Activated CD8-positive, alpha-beta memory T cell treated with anti-CD3 and anti-CD28 coated beads, Interleukin-2, amount 50 U/mL, for 1 hour (primary cell): Measurements from ENCODE around the gene FHOD1.

Experiments used
- DNase-seq: peaks from one replicate; pipeline ENCODE4 v3.0.0-alpha.2; 2020; ENCODE audit errors: extremely low read depth

FHOD1 gene

DNA sequence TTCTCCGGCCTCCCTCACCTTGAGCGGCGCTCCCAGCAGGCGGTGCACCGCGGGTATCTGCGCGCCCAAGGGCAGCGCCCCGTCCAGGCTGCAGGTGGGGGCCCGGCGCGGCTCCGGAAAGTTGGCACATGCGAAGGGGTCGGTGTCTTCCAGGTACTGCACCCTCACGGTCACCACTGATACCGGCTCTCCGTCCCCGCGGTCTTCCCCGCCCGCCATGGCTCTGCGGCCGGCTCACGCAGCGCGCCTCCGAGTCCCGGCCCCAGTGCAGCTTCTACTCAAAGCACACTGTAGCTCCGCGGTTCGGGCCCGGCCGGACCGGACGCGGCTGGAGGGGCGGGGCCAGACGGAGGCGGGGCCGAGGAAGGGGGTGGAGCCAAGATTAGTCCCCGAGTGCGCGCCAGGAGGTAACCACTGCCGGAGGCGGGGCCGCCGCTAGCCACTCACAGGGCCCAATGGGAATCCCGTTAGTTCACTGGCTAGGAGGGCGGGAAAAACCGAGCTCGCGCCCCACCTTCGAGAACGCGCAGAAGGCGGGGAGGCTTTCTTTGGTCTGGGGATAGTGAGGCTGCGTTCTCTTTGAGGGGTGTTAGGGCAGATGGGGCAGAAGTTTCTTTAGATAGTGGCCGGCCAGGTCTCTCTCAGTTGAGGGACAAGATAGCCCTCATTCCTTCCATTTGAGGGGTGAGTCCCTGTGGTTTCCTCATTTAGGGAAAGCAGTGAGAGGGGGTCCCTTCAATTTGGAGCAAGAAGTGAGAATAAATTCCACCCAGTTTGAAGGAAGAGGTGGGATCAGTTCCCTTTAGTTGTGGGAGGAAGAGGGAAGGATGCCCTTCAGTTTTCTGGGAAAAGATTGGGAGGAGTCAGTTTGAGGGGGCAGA, at the start of gene FHOD1:
Gene FHOD1, minus strand, starts transcription at position 290 of the 881 bp plus-strand sequence. Its CDS starts 71 bp downstream, at position 219.
- peak; percentile 82 for DNase-seq

DNA sequence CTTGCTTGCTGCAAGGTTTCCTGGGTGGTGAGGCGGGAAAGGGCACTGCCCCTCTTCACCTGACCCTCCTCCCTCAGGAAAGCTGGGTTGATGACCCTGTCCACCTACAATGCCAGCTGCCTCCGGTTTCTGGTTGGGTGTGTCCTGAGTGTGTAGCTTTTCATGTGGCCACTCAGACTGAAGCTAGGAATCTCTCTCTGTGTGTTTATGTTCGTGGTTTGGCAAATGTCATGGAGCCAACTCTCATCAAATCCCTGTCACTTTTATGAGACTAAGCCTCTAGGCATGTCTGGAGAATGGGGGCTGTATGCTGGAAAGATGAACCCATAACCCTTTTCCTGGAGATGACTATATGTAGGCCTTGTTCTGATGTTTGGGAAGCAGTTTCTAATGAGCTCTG, 49.1 kb upstream of the FHOD1 start:
- no peak for DNase-seq

DNA sequence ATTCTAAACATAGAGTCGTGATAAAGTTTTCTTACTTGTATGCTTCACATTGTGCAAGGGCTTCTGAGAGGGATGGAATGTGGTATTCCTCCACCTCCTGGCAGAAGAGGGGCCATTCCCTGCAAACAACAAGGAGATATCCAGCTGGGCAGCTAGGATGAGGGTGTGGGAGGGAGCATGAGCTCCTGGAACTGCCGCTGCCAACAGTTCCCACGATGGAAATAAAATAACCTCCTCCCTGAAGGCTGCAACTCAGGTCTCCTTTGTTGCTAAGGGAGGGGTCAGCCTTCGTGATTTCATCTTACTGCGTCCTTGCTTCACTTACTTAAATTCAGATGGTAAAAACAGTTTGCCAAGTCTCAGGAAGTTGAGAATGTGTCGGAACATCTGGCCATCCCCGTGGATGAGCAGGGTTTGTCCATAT, 47.7 kb upstream of the FHOD1 start:
- no peak for DNase-seq

DNA sequence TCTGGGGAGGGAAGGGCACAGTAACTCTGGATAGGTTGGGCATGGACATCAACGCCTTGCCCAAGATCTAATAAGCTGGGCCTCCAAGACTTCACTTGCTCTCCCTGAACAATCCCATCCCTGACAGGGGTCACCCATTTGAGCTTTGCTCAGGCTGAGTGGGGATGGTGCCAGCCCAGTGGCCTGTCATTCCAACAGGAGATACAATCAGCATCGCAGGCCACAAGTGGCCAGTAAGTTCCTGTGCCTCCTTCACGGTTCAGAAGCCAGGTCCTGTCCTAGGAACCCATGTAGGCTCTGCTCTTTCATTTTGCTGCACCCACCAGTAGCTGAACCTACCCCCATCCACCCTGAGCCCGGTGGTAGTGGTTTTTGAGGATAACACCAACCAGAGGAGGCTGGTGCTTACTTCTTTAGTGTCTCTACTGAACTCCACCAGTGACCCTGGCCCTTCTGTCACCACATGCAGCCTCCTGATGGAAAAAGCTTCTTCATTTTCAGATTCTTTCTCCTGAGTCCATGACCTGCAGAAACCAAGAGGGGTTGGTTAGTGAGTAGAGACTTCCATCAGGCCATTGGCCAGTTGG, 47.0 kb upstream of the FHOD1 start:
- no peak for DNase-seq

DNA sequence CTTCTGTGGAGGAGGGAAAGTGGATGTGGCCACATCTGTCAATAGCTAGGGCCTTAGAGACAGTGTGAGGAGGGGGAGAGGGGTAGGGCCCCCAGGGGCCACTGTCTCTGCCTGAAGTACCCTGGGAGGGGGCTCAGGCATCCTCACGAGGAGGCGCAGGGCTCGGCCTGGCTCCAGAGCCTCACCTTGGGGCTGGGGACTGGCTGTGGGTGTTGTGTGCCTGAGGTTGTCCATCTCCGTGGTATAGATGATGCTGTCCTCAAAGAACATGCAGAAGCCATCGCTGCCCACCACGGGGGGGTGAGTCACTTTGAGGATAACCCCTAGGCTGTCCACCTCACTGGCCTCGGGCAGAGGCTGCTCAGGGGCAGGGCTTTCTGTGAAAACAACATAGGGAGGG, 44.2 kb upstream of the FHOD1 start:
- no peak for DNase-seq

DNA sequence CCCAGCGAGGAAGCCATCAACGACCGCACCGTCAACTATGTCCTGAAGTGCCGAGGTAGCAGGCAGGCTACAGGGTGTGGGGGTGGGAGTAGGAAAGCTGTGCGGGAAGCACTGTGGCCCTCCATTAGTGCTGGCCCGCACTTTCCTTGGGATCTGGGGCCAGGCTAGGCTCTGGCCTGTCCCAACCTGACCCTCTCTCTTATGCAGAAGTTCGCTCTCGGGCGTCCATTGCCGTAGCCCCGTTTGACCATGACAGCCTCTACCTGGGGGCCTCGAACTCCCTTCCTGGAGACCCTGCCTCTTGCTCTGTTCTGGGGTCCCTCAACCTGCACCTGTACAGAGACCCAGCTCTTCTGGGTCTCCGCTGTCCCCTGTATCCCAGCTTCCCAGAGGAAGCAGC, 40.7 kb upstream of the FHOD1 start:
- DNase-seq: no peak

DNA sequence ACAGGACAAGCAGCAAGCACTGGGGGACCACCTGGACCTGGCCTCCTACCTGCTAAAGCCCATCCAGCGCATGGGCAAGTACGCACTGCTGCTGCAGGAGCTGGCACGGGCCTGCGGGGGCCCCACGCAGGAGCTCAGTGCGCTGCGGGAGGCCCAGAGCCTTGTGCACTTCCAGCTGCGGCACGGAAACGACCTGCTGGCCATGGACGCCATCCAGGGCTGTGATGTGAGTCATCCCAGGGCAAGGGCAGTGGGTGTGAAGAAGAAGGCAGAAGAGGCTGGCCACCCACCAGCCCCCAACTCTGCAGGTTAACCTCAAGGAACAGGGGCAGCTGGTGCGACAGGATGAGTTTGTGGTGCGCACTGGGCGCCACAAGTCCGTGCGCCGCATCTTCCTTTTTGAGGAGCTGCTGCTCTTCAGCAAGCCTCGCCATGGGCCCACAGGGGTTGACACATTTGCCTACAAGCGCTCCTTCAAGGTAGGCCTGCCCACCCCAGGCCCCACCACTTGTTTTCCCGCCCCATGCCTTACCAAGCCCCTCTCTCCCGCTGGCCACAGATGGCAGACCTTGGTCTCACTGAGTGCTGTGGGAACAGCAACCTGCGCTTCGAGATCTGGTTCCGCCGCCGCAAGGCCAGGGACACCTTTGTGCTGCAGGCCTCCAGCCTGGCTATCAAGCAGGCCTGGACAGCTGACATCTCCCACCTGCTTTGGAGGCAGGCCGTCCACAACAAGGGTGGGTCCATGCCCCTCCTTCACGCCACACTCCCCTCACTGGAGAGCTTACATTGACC, 39.4 kb upstream of the FHOD1 start:
- no peak for DNase-seq

DNA sequence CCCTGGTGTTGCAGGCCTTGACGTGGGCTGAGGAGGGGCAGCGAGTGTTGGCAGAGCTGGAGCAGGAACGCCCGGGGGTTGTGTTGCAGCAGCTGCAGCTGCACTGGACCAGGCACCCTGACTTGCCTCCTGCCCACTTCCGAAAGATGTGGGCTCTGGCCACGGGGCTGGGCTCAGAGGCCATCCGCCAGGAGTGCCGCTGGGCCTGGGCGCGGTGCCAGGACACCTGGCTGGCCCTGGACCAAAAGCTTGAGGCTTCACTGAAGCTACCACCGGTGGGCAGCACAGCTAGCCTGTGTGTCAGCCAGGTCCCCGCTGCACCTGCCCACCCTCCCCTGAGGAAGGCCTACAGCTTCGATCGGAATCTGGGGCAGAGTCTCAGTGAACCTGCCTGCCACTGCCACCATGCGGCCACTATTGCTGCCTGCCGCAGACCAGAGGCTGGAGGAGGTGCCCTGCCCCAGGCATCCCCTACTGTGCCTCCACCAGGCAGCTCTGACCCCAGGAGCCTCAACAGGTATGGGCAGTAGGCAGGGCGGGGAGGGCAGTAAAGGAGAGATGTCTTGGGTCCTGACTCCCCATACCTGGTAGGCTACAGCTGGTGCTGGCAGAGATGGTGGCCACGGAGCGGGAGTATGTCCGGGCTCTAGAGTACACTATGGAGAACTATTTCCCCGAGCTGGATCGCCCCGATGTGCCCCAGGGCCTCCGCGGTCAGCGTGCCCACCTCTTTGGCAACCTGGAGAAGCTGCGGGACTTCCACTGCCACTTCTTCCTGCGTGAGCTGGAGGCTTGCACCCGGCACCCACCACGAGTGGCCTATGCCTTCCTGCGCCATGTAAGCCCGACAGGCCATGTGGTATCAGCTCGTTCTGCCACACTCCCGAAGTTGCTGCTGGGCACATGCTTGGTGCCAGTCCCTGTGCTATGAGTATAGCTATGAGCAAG, 37.7 kb upstream of the FHOD1 start:
- no peak for DNase-seq

DNA sequence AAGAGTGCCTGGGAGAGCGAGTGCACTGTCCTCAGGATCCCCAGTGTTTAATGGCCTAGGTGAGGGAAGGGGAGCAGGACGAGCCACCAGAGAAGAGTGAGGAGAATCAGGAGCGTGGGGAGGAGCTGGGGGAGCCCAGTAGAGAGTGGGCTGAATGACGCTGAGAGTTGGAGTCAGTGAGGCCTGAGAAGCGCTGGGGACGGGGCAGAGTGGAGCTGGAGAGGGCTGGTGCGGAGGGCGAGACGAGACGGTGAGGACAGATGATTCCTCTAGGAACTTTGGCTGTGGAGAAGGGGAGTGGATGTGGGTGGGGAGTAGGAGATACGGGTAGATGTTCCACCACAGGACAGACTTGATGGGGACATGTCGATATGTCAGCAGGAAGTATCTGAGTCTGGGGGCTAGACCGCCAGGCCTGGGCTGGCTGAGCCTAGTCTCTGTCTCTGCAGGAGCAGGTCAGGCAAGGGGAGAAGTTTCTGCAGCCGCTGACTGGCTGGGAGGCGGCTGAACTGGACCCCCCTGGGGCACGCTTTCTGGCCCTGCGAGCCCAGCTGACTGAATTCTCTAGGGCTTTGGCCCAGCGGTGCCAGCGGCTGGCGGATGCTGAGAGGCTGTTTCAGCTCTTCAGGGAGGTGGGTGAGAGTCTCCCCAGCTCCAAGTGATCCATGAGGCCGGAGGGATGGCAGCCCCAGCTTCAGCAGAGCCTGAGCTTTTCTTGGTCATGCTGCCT, 36.7 kb upstream of the FHOD1 start:
- no peak for DNase-seq

DNA sequence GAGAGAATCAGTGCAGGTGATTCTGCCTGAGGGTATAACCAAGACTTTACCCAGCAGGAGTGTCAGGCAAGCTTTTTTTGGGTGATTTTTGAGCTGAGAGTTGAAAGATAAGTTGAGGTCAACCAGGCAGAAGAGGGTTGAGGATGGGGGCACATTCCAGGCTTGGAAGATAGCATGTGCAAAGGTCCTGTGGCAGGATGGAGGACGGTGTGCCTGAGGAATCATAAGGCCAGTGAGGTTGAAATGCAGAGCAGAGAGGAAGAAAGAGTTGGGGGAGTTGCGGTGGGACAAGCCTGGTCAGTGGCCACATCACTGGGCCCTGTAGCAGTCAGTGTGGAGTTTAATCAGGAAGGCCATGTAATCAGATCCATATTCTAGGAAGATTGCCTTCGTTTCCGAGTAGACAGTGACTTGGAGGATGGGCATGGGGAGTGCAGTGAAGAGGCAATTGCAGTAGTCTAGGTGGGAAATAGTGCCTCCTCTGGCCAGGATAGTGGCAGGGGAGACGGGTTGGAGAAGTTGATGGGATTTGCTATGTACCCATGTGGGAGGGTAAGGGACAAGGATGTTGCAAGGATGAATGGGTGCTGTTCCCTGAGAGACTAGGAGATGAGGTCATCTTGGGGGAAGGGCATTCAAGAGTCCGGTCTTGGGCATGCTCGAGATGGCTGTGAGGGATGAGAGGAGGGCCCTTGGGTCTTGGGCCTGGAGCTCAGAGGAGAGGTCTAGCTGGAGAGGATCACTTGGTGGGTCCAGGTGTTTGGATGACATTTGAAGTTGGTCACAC, 36.0 kb upstream of the FHOD1 start:
- no peak for DNase-seq

DNA sequence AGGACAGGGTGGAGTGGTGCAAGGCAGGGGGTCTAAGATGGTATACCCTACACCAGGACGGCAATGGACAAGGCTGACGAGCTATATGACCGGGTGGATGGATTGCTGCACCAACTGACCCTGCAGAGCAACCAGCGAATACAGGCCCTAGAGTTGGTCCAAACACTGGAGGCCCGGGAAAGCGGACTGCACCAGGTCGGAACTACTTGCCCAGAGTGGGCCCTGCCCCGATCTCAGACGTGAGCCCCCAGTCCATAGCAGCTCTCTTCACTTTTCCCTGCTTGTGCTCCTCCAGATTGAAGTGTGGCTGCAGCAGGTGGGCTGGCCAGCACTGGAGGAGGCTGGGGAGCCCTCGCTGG, 35.1 kb upstream of the FHOD1 start:
- DNase-seq: no peak

DNA sequence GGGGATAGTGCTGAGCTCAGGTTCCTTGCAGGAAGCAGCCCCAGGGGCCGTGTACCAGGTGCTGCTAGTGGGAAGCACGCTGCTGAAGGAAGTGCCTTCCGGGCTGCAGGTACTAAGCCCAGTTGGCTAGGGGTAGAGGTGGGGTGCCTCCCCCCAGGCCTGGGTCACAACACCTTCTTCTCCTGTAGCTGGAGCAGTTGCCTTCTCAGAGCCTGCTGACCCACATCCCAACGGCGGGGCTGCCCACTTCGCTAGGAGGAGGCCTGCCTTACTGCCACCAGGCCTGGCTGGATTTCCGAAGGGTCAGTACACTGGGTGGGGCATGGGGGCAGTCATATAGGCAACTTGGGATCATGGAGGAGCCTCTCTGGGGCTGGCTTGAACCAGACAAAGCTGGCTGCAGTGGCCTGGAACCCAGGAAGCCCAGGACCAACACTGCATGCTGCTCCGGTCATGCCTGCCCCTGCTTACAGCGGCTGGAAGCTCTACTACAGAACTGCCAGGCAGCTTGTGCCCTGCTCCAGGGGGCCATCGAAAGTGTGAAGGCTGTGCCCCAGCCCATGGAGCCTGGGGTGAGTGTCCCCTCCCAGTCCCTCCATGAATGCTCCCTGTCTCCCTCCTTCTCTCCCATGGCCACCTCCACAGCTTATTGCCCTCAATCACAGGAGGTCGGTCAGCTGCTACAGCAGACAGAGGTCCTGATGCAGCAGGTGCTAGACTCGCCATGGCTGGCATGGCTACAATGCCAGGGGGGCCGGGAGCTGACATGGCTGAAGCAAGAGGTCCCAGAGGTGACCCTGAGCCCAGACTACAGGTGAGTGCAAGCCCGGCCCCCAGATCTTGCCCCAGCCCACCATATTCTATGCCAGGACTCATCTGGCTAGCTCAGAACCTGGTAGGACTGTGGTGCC, 34.5 kb upstream of the FHOD1 start:
- no peak for DNase-seq

DNA sequence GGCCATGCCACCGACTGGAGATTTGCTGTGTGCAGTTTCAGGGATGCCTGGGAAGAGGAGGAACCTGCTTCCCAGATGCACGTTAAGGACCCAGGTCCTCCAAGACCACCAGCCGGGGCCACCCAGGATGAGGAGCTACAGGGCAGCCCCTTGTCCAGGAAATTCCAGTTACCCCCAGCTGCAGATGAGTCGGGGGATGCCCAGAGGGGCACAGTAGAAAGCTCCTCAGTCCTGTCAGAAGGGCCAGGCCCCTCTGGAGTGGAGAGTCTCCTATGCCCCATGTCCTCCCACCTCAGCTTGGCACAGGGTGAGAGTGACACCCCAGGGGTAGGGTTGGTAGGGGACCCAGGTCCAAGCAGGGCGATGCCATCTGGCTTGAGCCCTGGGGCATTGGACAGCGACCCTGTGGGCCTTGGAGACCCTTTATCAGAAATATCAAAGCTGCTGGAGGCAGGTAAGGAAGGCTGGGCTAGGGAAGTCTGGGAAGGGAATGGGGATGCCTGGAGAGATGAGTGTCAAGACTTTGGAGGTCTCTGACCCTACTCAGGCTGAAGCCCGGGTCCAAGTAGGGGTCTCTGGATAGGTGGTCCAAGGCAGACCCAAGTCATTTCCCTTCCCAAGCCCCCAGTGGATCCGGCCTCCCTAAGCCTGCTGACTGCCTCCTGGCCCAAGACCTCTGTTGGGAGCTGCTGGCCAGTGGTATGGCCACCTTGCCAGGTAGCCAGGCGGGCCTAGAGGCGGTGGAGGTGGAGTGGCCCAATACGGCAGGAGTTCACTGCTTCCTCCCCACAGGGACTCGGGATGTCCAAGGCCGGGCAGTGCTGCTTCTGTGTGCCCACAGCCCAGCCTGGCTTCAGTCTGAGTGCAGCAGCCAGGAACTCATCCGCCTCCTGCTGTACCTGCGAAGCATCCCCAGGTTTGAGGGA, 33.1 kb upstream of the FHOD1 start:
- DNase-seq: no peak

DNA sequence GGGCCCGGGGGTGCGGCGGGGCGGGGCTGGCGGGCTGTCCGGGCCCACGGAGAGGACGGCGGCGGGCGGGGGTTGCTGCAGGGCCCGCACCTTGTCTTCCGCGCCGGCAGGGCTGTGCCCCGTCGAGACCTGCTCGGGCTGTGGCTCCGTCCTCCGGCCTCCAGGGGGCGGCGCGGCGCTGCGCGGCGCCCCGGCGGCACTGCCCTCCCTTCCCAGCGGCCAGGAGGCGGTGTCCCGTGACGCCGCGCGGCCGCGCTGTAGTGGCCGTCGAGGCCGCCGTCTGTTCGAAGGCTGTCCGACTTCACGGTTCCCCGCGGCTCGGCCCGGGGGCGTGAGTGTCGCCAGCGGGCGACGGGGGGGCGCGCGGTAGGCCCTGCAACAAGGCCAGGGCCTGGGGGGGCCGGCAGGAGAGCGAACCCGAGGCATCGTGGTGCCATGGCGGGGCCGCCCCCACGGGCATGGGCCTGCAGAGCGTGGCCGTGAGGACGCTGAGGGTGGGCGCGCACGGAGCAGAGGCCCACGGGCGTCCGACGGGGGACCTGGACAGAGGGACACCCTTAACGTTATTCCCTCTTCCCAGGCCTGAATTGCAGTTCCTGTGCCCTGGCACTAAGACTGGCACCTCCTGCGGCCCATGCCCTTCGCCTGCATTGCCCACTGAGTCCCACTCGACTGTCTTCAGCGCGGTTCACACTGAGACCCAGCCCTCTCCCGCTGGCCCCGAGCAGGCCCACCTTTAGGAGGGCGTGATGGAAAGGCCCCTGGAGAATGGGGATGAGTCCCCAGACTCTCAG, 32.2 kb upstream of the FHOD1 start, which contains the start of gene PLEKHG4:
Gene PLEKHG4, plus strand, starts transcription at position 237 of the 794 bp plus-strand sequence. Its CDS starts 513 bp downstream, at position 750.
- peak; percentile 41 for DNase-seq

DNA sequence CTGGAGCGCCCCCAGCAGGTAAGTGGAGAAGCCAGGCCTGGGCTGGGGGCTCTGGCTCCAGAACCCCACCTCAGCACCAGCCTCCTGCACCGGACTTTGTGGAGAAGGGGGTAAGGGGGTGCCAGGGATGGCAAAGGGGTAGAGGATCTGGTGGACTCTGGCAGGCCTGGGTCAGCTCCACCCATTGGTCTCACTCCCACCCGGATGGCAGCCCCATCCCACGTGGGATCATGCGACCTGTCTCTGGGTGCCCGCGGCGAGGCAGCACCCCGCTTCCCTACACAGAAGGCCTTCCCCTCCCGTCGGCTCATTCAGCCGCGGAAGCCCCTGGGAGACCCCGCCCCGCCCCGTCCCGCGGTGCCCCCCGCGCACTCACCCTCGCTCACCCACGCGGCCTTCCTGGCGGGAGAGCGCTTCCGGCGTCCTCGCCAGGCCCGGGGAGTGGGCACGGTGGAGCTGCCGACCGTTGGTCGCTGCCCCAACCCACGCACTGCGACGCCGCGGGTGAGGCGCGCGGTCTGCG, 31.6 kb upstream of the FHOD1 start:
- DNase-seq: no peak

DNA sequence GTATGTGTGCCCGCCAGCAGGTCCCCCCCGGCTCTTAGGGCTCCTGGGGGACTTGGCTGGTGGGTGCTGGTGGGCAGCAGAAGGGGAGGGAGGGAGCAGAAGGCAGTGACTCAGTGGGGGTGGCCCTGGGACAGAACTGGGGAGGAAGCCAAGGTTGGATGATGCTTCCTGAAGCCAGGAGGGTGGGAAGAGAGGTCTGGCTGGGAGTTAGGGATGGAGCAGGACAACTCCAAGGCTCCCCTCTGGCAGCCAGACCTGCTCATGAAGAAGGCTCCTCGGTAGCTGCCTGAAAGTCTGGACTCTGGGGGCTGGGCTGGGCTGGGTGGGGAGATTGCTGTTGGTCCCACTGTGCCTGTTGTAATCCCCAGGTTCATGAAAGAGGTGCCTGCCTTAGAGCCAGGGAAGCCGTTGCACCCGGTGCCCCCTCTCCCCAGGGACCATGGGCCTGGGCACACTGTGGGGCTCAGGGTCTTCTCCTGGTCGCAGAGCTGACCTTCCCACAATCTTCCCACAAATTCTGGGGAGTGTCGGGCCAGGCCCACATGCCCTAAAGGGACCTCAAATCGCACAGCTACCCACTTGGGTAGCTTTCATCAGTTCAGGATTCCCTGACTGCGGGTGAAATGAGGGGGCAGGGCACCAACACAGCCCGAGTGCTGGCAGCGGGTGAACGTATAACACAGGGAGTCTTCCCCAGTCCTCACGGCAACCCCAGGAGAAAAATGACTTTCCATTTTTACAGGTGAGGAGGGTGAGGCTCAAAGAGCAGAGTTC, 30.9 kb upstream of the FHOD1 start:
- DNase-seq: no peak
